Neural cell (in vitro differentiated cells): ENCODE results near the gene MPPED2. TPM values are rescaled to one million over a fixed set of nuclear protein-coding genes. Genes with fewer than 3 reads are reported as not detected.

ENCODE experiments used
- H2AFZ ChIP-seq: fragments of 200-600, 300-800 bp; sonication (generic), shearing (Covaris generic); 2 replicates; pipeline ENCODE4 v1.6.0; 2014; ENCODE audit warnings: low read depth, mild to moderate bottlenecking, antibody characterized with exemption, low read length, moderate library complexity
- H3F3A ChIP-seq: fragments of 200-600 bp; shearing (Covaris generic); 2 replicates; pipeline ENCODE4 v1.6.1; 2016; ENCODE audit warnings: mild to moderate bottlenecking, moderate library complexity, mixed read lengths, antibody characterized with exemption, low read length; ENCODE audit not compliant: insufficient read depth, poor library complexity, severe bottlenecking
- H3K27ac ChIP-seq: fragments of 200-600, 300-800 bp; sonication (generic), shearing (Covaris generic); 2 replicates; pipeline ENCODE4 v1.5.1; 2014; ENCODE audit warnings: mild to moderate bottlenecking, low read length, moderate library complexity
- H3K27me3 ChIP-seq: fragments of 300-800, 200-600 bp; sonication (generic), shearing (Covaris generic); 2 replicates; pipeline ENCODE4 v1.6.0; 2014; ENCODE audit warnings: mild to moderate bottlenecking, low read depth, low read length, moderate library complexity; ENCODE audit not compliant: insufficient read depth
- H3K36me3 ChIP-seq: fragments of 300-800, 200-600 bp; sonication (generic), shearing (Covaris generic); 2 replicates; pipeline ENCODE4 v1.5.1; 2014; ENCODE audit warnings: mild to moderate bottlenecking, antibody characterized with exemption, low read length, moderate library complexity; ENCODE audit not compliant: insufficient read depth
- H3K4me2 ChIP-seq: fragments of 300-800, 200-600 bp; sonication (generic), shearing (Covaris generic); 2 replicates; pipeline ENCODE4 v1.6.0; 2014; ENCODE audit warnings: mild to moderate bottlenecking, low read length
- H3K4me3 ChIP-seq: fragments of 300-800, 200-600 bp; sonication (generic), shearing (Covaris generic); 2 replicates; pipeline ENCODE4 v1.5.1; 2014; ENCODE audit warnings: mild to moderate bottlenecking, low read length, moderate library complexity
- H3K79me2 ChIP-seq: fragments of 200-600 bp; shearing (Covaris generic); replicated peaks from 2 replicates; pipeline ENCODE4 v1.6.0; 2014; ENCODE audit warnings: mild to moderate bottlenecking, low read length, moderate library complexity; ENCODE audit not compliant: insufficient read depth
- H3K9ac ChIP-seq: fragments of 300-800, 200-600 bp; sonication (generic), shearing (Covaris generic); 2 replicates; pipeline ENCODE4 v1.6.1; 2016; ENCODE audit warnings: mild to moderate bottlenecking, low read length, mixed read lengths
- H3K9me2 ChIP-seq: fragments of 200-600 bp; shearing (Covaris generic); 2 replicates; pipeline ENCODE4 v1.6.1; 2016; ENCODE audit warnings: mild to moderate bottlenecking, low read length, mixed read lengths; ENCODE audit not compliant: insufficient read depth
- H3K9me3 ChIP-seq: fragments of 200-600, 300-800 bp; sonication (generic), shearing (Covaris generic); 2 replicates; pipeline ENCODE4 v1.6.1; 2016; ENCODE audit warnings: mild to moderate bottlenecking, mixed run types, low read length, moderate library complexity, mixed read lengths
- H4K20me1 ChIP-seq: fragments of 200-600 bp; shearing (Covaris generic); 2 replicates; pipeline ENCODE4 v1.6.1; 2016; ENCODE audit warnings: mild to moderate bottlenecking, mixed run types; ENCODE audit not compliant: insufficient read depth
- CTCF ChIP-seq: fragments of 450-650 bp; IDR thresholded peaks from 2 replicates; pipeline ENCODE4 v1.5.1; 2014; ENCODE audit warnings: antibody characterized with exemption, mild to moderate bottlenecking, moderate library complexity; ENCODE audit not compliant: poor library complexity, severe bottlenecking
- EP300 ChIP-seq: fragments of 450-650 bp; conservative IDR thresholded peaks from 2 replicates; pipeline ENCODE4 v1.6.1; 2014; ENCODE audit warnings: antibody characterized with exemption, mild to moderate bottlenecking, moderate library complexity; ENCODE audit not compliant: poor library complexity, severe bottlenecking
- EZH2 ChIP-seq: fragments of 200-600, 300-800 bp; shearing (Covaris generic), sonication (generic); IDR thresholded peaks from 2 replicates; pipeline ENCODE4 v1.6.1; 2014; ENCODE audit warnings: antibody characterized with exemption, low read length, borderline replicate concordance, mild to moderate bottlenecking; ENCODE audit not compliant: insufficient read depth, poor library complexity, severe bottlenecking
- MXI1 ChIP-seq: fragments of 450-650 bp; conservative IDR thresholded peaks from 2 replicates; pipeline ENCODE4 v1.6.1; 2014; ENCODE audit warnings: antibody characterized with exemption, mild to moderate bottlenecking; ENCODE audit not compliant: poor library complexity, severe bottlenecking
- POLR2AphosphoS5 ChIP-seq: IDR thresholded peaks from 2 replicates; pipeline ENCODE4 v1.6.1; 2012
- RAD21 ChIP-seq: fragments of 450-650 bp; conservative IDR thresholded peaks from 2 replicates; pipeline ENCODE4 v1.6.1; 2014; ENCODE audit warnings: antibody characterized with exemption, mild to moderate bottlenecking, moderate library complexity
- REST ChIP-seq: IDR thresholded peaks from 2 replicates; pipeline ENCODE4 v1.6.1; 2012; ENCODE audit warnings: borderline replicate concordance
- SMC3 ChIP-seq: fragments of 450-650 bp; conservative IDR thresholded peaks from 2 replicates; pipeline ENCODE4 v1.6.1; 2014; ENCODE audit warnings: antibody characterized with exemption, mild to moderate bottlenecking, moderate library complexity; ENCODE audit not compliant: poor library complexity
- TAF1 ChIP-seq: IDR thresholded peaks from 2 replicates; pipeline ENCODE4 v1.6.1; 2012; ENCODE audit warnings: low read depth
- polyA plus RNA-seq: library from polyadenylated mRNA; depleted of rRNA; stranded (reverse); fragments of >200 nt; gene quantifications from 2 replicates; pipeline ENCODE4 v1.2.3, GENCODE V29; 2014

MPPED2 gene
- polyA plus RNA-seq, 1 donor from 2014 or later = 99.7 TPM

- no peak overlapping the region for H3K4me3 ChIP-seq
- H3K79me2 ChIP-seq = no peaks in the 10 kb centered on the region
- H3F3A ChIP-seq = no peaks in the 10 kb centered on the region
- no peaks in the 10 kb centered on the region for H3K9me3 ChIP-seq
- no peak overlapping the region for H3K9ac ChIP-seq
- H3K27me3 ChIP-seq = no peaks in the 10 kb centered on the region
- no peaks in the 10 kb centered on the region for H3K9me2 ChIP-seq
- no peak for TF ChIP-seq CTCF
- TF ChIP-seq RAD21 = no peak
- TF ChIP-seq EZH2 = no peak
- TF ChIP-seq REST = no peak
- no peak for TF ChIP-seq MXI1
- no peak for TF ChIP-seq EP300
- no peak for TF ChIP-seq SMC3
- TF ChIP-seq TAF1 = no peak
- H3K4me2 ChIP-seq = no peak overlapping the region
- no peak overlapping the region for H2AFZ ChIP-seq
- H4K20me1 ChIP-seq = no peaks in the 10 kb centered on the region
- H3K27ac ChIP-seq = no peak overlapping the region
- H3K36me3 ChIP-seq = peaks cover 11% of the 10 kb centered on the region
These were observed 171.9 kb downstream of the MPPED2 start for GRCh38 chr11:30414244-30414643.

GRCh38 chr11:30412509-30412908 lies 173.6 kb downstream of the MPPED2 start:
- H3K9me2 ChIP-seq = no peaks in the 10 kb centered on the region
- H3K9ac ChIP-seq = no peak overlapping the region

More at GRCh38 chr11:30412509-30412908, 173.6 kb downstream of the MPPED2 start:
- H3K36me3 ChIP-seq = peaks cover 15% of the 10 kb centered on the region
- no peak overlapping the region for H3K27ac ChIP-seq
- no peak overlapping the region for H3K4me3 ChIP-seq
- H3K9me3 ChIP-seq = no peaks in the 10 kb centered on the region
- H4K20me1 ChIP-seq = no peaks in the 10 kb centered on the region
- no peak overlapping the region for H2AFZ ChIP-seq
- TF ChIP-seq TAF1 (no peak), CTCF (no peak), EP300 (no peak), MXI1 (no peak), REST (no peak), EZH2 (no peak), SMC3 (no peak), POLR2AphosphoS5 (no peak), RAD21 (no peak)
- H3F3A ChIP-seq = no peaks in the 10 kb centered on the region
- H3K27me3 ChIP-seq = no peaks in the 10 kb centered on the region
- H3K4me2 ChIP-seq = no peak overlapping the region
- no peaks in the 10 kb centered on the region for H3K79me2 ChIP-seq
